ENCODE data around the gene HOXA6.

Gene HOXA6

DNA sequence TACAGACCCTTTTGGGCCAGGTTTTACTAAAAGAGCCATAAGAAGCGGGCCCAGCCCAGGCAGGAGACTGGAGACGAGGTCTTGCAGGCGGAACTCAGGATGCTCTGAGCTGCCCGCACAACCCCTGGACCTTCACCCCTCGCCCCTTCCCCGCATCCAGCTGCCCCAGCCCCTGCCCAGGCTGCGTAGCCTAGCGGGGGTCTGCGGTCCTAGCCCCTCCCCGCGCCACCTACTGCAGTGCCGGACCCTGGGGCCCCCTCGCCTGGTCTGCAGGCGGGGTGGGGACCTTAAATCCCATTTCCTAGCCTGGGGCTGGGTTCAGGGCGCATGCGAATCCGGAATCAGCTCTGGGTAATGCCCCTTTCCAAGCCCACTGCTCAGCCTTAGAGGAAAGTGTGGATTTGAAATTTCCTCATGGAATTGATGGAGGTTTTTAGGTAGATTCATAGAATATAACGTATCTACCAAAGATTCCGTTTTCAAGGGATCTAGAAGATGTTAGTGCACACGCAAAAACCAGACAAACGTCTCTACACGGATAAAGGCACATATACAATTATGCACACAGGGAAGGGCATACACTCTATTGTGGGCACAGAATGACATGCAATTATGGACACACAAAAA lies 5.4 kb upstream of the HOXA6 start:
- DNase-seq (ENCODE audit: low read depth in 1 of 2, low spot score in 1 of 2) = no peak

DNA sequence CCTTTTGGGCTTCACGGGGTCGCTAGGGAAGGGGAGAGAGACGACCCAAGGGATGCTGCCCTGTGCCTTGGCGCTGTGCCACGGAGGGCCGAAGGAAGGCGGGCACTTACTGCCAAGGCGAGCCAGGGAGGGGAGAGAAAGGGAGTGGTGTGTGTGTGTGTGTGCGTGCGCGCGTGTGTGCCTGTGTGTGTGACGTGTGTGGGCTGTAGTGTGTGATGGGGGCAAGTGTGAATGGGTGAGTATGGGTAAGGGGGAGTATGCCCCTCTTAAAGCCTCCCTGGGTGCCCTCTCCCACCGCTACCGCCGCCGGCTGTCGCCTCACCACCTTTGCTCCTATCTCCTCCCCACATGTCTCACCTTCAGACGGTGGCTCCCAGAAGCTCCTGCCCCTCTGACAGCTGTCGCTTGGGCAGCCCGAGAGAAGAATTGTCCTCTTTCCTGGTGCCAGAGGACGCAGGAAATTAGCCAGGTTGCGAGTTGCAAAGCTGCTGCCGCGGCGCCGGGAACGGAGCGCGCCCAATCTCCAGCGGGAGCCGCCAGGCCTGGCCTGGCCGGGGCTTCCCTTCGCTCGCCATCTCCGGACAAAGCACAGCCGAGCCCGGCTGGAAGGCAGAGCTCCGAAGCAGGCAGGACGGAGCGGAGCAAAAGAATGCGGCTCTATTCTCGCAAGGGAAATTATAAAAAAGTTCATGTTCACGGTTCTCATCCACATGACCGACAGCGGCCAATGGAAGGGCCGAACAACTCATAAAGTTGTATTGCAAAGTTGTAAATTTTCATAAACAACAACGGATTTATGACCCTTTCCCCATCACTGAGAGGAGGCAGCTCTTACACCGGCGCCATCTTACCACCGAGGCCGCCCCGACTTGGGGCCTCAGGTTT lies 4.6 kb upstream of the HOXA6 start, which contains the start of gene HOXA3:
HOXA3 (minus strand) TSS at position 653 of the 885 bp plus-strand sequence. CDS start 41,943 bp downstream, outside the sequence.
- DNase-seq (ENCODE audit: low read depth in 1 of 2, low spot score in 1 of 2) = no peak

DNA sequence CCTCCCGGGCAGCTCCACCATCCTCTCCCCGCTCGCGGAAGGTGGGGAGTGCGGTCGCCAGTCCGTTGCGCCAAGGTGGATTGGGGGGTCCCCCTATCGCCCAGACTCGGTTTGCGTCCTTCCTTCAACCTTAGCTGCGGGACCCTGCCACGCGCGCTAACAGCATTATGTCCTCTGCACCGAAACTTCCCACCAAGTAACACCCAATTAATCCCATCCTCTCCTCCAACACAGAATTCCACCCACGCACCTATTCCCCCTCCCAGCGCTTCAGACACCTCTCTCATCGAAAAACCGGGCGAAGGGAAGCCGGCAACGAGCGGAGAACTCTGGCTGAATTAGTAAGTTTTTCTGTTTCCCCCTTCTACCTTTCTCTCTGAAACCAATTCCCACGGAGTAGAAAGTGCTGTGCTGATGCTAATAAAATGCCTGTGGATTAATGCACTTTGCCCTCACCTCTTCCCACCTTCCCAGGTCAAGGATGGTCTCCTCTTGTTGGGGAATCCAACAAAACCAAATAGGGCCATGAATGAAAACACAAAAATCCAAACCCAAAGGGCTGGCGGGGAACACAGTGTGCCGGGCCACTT lies 3.9 kb upstream of the HOXA6 start:
- no peak for DNase-seq (ENCODE audit: low read depth in 1 of 2, low spot score in 1 of 2)

DNA sequence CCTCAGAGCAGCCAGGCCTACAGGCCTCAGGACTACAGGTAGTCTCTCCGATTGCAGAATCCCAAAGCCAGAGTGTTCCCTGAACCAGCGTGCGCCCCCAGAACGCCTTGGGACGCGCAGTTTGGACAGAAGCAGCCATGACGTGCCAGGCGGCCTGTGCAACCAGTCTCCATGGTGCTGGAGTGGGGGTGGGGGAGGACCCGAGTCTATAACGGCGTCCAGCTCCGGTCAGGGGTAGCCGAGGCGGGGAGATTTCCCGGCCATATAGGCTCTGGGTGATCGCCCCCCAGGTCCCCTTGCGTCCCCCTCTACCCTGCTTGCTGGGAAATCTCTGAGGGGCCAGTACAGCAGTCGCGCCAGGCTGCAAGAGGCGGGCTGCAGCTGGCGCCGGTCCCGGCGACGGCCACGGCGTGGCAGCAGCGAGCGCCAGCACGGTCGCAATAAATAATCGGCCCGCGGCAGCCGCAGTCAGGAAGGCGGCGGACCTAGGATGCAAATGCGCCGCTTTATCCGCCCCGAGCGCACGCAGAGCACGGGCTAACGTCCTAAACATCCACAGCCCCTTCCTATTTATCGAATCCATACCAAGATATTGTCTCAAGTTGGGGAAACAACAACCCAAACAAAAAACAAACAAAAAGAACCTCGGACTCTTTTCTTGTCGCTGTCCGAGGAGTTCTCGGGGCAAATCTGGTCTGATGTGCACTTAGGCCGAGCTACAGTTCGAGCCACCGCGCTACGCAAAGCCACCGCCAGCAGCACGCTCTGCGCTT lies 3.2 kb upstream of the HOXA6 start:
- DNase-seq (ENCODE audit: low read depth in 1 of 2, low spot score in 1 of 2) = no peak

DNA sequence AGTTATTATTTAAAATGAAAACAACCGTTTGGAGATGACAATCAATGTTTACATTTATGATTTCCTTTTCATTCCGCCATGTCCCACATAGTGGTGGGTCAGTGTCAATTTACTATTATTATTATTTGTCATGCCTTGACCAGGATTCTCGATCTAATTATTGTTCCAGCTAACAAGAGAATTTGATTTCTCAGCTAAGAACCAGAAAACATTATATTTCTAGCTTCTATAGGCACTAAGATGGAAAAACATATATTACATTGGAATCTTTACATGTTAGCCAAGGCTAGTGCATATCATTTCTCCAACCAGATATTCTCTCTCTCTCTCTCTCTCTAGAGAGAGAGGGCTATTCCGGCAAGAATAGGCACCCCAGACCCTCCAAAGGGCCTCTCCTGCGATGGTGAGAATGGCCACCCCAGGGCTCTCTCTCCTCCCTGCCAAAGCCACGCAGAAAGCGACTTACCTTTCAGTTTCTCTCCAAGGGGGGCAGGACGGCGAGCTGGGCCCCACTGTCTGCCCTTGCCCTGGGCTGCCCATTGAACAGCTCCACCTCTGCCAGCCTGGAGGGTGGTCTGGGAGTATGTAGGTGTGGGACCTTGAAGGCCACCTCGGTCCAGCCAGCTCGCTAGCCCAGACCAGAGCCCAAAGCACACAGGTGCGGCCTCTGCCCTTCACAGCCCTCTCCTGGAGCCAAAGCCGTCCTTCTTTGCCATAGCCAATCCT lies 2.4 kb upstream of the HOXA6 start:
- no peak for DNase-seq (ENCODE audit: low read depth in 1 of 2, low spot score in 1 of 2)

DNA sequence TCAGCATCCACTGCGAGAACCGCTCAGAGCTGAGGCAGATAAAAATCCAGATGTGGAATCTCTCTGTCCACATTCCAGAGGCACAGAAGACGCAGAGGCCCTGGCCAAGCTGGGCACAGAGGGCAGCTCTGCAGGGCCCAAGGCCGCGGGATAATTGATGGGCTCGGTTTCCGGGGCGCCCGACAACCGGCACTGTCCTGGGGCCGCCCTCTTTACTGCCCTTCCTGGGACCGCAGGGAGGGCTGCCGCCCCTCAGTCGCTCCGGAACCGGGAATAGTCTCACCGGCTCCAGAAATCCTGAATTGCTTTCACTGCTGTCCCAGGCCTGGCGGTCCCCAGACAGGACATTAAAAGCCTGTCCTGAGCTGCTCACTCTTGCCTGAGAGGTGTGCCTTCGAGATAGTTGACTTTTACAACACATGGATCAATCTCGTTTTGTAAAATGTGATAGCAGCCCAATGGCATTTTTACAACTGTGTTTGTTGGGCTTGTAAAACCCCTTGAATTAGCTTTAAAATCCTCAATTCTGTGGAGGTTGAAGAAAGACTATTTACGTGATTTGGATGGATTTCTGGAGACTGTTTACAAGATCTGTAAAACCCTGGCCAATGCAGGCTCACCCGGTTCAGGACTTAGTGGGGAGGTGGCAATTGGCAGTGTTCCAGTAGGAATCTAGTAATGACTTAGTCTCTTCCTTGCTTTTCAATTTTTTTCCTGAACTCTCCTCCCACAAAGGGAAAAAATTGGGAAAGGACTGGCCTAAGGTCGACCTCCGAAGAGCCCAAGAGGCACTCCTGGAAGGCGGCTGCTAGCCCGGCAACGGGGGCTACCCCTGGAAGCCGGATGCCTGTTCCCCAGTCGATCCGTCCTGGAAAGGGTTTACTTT lies 1.4 kb upstream of the HOXA6 start:
- DNase-seq (ENCODE audit: low read depth in 1 of 2, low spot score in 1 of 2) = no peak

DNA sequence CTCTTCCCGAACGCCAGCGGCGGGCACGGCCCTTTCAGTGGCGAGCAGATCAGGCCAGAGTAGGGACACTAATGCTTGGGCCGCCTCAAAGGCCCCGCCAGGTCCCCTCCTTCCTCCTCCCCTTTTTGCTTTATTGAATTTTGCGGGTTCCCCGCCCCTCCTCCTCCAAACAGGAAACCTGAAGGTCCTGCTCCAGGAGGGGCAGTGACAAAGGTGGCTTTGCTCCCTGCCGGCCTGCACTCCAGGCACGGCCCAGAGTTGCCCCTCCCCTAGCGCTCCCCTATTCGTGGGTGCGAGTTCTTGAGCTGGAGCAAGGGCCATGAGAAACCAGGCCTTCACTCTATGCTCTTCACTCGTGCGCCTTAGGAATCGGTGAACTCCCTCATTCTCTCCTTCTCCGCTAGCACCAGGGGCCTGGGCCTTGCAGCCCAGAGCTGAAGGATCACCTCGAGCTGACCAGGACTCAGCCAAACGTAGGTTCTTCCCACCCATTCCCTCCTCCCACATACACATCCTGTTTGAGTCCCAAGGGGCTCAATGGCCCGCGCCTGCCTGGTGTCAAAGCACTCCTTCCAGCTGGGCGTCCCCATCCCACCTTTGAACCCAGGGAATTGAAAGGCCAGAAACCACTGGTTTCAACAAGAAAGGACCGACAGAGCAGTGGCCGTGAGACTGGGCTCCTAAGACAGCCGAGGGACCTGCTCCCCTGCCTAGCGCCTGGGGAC lies 619 bp upstream of the HOXA6 start:
- DNase-seq (ENCODE audit: low read depth in 1 of 2, low spot score in 1 of 2) = no peak

DNA sequence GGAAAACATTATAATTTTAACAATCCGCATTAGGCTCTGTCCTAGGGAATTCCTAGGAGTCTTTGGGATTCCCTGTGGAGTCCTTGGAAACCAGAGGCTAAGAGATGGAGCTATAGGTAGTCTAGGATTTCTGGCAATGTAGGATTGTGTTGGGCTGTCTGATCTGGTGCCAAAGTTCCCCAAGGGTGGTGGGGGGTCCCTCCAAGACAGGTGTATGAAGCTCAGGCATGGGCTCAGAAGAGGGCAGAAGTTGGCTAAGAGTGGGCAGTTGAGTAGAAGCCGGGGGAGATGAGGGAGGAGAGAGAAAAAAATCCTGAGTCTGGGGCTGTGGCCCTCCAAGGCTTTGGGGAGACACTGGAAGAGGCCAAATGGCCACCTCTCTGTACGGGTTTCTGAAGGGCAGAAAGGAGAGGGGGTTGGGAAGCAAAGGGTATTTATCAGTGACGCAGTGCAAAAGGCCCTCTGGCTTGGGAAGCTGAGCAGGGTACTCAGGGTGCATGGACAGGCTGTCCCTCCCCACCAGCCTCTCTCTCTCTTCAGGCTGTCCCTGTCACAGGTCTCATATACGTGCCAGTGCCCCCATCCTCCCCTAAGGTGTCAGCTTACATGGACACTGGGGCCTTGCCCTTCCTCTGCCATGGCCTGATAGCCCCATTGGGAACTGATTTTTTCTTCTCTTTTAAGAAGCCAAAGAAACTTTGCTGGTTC lies 929 bp downstream of the HOXA6 start:
- DNase-seq (ENCODE audit: low read depth in 1 of 2, low spot score in 1 of 2) = no peak

DNA sequence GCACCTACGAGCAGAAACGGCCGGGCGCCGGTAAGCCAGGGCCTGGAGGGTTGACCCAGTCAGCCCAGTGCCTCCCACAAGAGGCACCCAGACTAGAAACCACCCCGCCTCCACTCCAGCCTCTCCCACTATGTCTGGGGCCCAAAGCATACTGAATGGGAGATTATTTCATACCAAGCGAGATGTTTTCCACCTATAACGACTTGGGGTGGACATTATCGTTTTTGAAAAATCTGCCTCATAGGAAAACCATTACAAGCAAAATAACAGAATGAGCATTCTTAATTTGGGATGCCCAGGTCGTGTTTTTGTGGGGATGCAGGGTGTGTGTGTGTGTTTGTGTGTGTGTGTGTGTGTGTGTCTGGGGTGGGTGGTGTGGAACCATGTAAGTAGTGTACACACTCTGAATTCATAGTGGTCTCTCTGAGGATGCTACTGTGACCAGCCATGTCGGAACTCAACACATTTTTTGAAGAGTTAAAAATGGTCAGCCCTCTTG lies 1.6 kb downstream of the HOXA6 start:
- no peak for DNase-seq (ENCODE audit: low read depth in 1 of 2, low spot score in 1 of 2)

DNA sequence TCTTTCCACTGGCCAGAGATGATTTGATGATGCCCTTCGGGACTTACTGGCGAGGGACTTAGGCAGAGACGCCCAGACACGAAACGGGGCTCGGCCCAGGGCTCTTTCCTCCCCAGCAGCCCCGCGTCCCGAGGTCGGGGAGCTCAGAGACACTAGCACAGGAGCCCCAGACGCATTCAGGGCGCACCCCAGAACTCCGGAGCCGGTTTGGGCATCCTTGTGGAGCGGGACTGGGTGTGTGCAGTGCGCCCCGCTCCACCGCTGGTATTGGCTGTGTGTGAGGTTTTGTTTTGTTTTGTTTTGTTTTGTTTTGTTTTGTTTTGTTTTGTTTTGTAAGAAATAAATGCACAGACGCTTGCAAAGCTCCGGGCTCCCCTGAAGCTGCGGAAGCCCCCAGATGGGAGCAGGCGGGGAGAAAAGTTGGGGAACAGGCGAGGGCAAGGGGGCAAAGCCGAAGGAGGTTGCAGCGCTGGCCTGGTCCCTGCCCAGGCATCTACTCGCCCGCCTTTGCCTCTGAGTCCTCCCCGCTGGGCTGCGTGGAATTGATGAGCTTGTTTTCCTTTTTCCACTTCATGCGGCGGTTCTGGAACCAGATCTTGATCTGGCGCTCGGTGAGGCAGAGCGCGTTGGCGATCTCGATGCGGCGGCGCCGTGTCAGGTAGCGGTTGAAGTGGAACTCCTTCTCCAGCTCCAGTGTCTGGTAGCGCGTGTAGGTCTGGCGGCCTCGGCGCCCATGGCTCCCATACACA lies 2.2 kb downstream of the HOXA6 start:
- no peak for DNase-seq (ENCODE audit: low read depth in 1 of 2, low spot score in 1 of 2)

DNA sequence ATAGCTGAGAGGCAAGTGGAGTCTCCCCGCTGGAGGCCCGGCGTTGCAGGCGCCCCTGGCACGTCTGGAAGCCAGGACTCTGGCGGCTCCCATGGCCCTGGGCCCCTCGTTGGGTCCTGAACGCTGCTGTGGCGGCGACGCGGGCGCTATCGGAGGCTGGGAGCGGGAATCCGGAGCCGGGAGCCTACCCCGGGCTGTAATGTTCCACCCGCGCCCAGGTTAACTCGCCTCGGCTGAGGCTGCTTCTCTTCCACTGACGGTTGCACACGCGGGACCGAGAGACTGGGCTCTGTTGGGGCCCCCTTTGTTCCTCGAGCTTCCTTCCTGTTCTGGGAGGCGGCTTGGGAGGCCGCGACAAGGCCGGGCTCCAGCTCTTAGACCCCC lies 2.8 kb downstream of the HOXA6 start:
- no peak for DNase-seq (ENCODE audit: low read depth in 1 of 2, low spot score in 1 of 2)

DNA sequence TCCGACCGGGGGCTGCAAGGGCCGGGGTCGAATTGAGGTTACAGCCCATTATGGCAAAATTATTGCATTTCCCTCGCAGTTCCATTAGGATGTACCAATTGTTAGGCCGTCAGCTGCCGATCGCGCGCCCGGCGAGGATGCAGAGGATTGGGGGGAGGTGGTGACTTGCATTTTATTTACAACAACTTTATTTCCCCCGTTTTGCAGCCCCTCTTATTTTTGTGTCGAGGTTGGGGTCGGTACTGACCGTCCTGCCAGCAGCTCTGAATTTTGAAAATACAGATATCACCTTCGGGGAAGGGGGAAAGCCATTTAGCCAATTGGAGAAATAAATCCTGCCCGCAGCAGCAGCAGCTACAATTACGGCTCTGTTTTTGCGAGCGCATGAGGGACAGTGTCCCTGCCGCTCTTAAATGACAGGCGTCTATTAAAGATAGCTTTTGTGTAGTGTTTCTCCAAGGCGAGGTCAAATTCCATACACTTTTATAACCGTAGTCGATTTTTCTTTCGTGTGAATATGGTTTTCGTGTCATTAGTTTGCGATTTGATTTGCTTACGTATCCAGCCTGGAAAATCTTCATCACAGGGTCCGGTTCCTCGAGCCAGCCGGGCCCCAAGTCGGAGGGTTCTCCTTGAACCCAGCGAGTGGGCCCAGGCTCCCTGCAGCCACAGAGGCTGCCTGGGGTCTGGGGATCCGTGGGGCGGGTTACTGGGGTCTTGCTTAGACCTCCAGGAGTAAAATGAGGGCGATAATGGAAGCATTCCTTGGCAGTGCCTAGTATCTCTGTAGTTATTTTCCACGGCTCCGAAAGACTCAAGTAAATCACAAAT lies 3.4 kb downstream of the HOXA6 start:
- no peak for DNase-seq (ENCODE audit: low read depth in 1 of 2, low spot score in 1 of 2)

DNA sequence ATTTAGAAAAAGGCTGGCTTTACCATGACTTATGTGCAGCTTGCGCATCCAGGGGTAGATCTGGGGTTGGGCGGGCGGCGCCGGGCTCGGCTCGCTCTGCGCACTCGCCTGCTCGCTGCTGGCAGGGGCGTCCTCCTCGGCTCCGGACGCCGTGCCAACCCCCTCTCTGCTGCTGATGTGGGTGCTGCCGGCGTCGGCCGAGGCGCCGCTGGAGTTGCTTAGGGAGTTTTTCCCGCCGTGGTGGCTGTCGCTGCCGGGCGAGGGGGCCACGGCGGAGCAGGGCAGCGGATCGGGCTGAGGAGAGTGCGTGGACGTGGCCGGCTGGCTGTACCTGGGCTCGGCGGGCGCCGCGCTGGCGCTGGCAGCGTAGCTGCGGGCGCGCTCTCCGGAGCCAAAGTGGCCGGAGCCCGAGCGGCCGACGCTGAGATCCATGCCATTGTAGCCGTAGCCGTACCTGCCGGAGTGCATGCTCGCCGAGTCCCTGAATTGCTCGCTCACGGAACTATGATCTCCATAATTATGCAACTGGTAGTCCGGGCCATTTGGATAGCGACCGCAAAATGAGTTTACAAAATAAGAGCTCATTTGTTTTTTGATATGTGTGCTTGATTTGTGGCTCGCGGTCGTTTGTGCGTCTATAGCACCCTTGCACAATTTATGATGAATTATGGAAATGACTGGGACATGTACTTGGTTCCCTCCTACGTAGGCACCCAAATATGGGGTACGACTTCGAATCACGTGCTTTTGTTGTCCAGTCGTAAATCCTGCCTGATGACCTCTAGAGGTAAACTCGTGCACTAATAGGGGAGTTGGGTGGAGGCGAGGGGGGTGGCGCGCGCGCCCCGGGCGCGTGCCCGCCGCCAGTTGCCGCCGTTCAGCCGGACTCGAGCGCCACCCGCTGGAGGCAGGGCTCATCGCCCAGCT lies 4.3 kb downstream of the HOXA6 start, which contains the start of gene HOXA5:
HOXA5 (minus strand) TSS at position 659 of the 927 bp plus-strand sequence; CDS start at position 585, 74 bp downstream.
- DNase-seq (ENCODE audit: low read depth in 1 of 2, low spot score in 1 of 2) = no peak

DNA sequence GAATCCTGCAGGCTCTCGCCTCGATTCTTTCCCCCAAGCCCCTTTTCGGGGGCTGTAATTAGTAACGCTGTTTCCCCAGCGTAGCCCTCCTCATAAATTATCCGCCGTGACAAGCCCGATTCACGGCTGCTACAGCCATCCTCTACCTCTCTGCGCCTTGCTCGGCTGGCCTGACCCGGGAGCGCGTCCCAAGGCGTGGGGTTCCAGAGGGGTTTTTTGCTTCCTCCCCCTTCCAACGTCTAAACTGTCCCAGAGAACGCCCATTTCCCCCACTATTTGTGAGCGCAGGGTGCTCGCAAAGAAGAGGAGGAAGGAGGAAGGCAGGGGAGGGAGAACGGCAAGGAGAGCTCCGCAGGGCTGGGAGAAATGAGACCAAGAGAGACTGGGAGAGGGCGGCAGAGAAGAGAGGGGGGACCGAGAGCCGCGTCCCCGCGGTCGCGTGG lies 5.0 kb downstream of the HOXA6 start:
- DNase-seq (ENCODE audit: low read depth in 1 of 2, low spot score in 1 of 2) = no peak

DNA sequence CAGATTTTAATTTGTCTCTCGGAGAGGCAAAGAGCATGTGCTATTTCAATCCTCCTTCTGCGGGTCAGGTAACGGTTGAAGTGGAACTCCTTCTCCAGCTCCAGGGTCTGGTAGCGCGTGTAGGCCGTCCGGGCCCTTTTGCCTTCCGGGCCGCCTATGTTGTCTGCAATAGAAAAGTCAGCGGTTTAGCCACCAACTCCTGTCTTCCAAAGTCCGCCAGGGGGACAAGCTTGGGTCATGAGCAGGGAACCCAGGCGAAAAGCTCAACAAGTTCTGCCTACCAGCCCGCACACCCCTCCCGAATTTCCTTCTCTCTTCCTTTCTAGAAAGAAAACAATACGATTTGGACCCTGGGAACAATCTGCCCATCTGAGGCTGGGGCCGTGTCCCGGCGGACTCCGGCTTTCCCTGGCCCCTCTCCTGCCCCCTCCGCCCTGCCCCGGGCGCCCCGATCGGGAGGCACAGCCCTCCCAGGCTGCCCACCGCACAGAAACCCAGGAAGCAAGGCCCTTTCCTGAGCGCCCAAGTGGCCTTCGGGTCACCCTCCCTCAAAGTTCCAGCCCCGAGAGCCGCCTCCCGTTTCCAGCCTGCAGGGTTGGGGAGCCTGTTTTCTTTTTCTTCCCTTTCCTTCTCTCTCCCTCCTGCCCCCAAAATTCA lies 5.5 kb downstream of the HOXA6 start:
- DNase-seq (ENCODE audit: low read depth in 1 of 2, low spot score in 1 of 2) = no peak

Data from activated T-helper 1 cell treated with anti-CD3 and anti-CD28 coated beads, Interleukin-2, amount 50 U/mL, for 16 hours (primary cell).